WTC11 (cell line): ENCODE results near the gene TANC1. TPM values are rescaled to one million over a fixed set of nuclear protein-coding genes. Genes with fewer than 3 reads are reported as not detected.

Experiments used
- ATAC-seq: fragments of 200-7000 bp; cut with Tn5 transposase; 2 replicates; pipeline ENCODE4 v1.10.0; 2021; ENCODE audit warnings: mild to moderate bottlenecking, moderate library complexity
- CTCF ChIA-PET: fragments of 300-600 bp; sonication (Branson Sonifier 250); formaldehyde crosslinking; loops from one replicate; lab custom pipeline; 2021; ENCODE audit warnings: antibody characterized with exemption; lab: Charles Lee
- POLR2A ChIA-PET: fragments of 350-600 bp; sonication (Branson Sonifier 250); formaldehyde crosslinking; loops from one replicate; lab custom pipeline; 2021; ENCODE audit warnings: antibody characterized with exemption; lab: Charles Lee
- DNase-seq: peaks from one replicate; pipeline ENCODE4 v3.0.0; 2021; ENCODE audit warnings: low spot score
- H3K27ac Mint-ChIP-seq: 2 replicates; pipeline ENCODE4 v1.8.0; 2021; ENCODE audit warnings: mixed read lengths
- H3K27me3 Mint-ChIP-seq: 2 replicates; pipeline ENCODE4 v1.8.0; 2021; ENCODE audit warnings: low read depth, mild to moderate bottlenecking, moderate library complexity, mixed read lengths
- H3K36me3 Mint-ChIP-seq: 2 replicates; pipeline ENCODE4 v1.8.0; 2021; ENCODE audit warnings: mixed read lengths
- H3K4me1 Mint-ChIP-seq: 2 replicates; pipeline ENCODE4 v1.8.0; 2022; ENCODE audit warnings: mixed read lengths
- H3K4me3 Mint-ChIP-seq: 2 replicates; pipeline ENCODE4 v1.8.0; 2021; ENCODE audit warnings: mild to moderate bottlenecking, moderate library complexity, mixed read lengths
- H3K9me3 Mint-ChIP-seq: 2 replicates; pipeline ENCODE4 v1.8.0; 2021; ENCODE audit warnings: mixed read lengths
- AFF4 ChIP-seq: sonication (generic); formaldehyde crosslinking; IDR thresholded peaks from 2 replicates; pipeline ENCODE4 v1.8.1; 2023; ENCODE audit warnings: mild to moderate bottlenecking, missing genetic modification reagents, borderline replicate concordance
- ARID4B ChIP-seq: sonication (generic); formaldehyde crosslinking; IDR thresholded peaks from 2 replicates; pipeline ENCODE4 v1.8.0; 2023; ENCODE audit warnings: missing genetic modification reagents, mild to moderate bottlenecking, borderline replicate concordance
- ATF1 ChIP-seq: sonication (generic); formaldehyde crosslinking; IDR thresholded peaks from 2 replicates; pipeline ENCODE4 v1.8.1; 2023; ENCODE audit warnings: mild to moderate bottlenecking, moderate library complexity, missing genetic modification reagents
- E2F1 ChIP-seq: sonication (generic); formaldehyde crosslinking; IDR thresholded peaks from 2 replicates; pipeline ENCODE4 v1.8.0; 2022; ENCODE audit warnings: mild to moderate bottlenecking, missing genetic modification reagents
- HMGA2 ChIP-seq: fragments of 250-450 bp; sonication (Bioruptor Pico); IDR thresholded peaks from 2 replicates; pipeline ENCODE4 v1.4.0; 2021; ENCODE audit warnings: mild to moderate bottlenecking, moderate library complexity
- HMGXB4 ChIP-seq: sonication (generic); formaldehyde crosslinking; IDR thresholded peaks from 2 replicates; pipeline ENCODE4 v1.8.1; 2023; ENCODE audit warnings: mild to moderate bottlenecking, moderate library complexity, missing genetic modification reagents
- IRF1 ChIP-seq: sonication (generic); formaldehyde crosslinking; IDR thresholded peaks from 2 replicates; pipeline ENCODE4 v1.8.0; 2023; ENCODE audit warnings: missing genetic modification reagents
- IRF2 ChIP-seq: sonication (generic); formaldehyde crosslinking; IDR thresholded peaks from 2 replicates; pipeline ENCODE4 v1.8.0; 2022; ENCODE audit warnings: low read depth, missing genetic modification reagents, borderline replicate concordance
- JUN ChIP-seq: sonication (generic); formaldehyde crosslinking; IDR thresholded peaks from 2 replicates; pipeline ENCODE4 v1.8.0; 2023; ENCODE audit warnings: mild to moderate bottlenecking, missing genetic modification reagents
- PRDM15 ChIP-seq: sonication (generic); formaldehyde crosslinking; IDR thresholded peaks from 2 replicates; pipeline ENCODE4 v1.8.0; 2022; ENCODE audit warnings: missing genetic modification reagents
- PRRX2 ChIP-seq: fragments of 250-450 bp; sonication (Bioruptor Pico); IDR thresholded peaks from 2 replicates; pipeline ENCODE4 v1.8.0; 2021; ENCODE audit warnings: mild to moderate bottlenecking
- SOX15 ChIP-seq: fragments of 250-450 bp; sonication (Bioruptor Pico); IDR thresholded peaks from 2 replicates; pipeline ENCODE4 v1.9.0; 2021; ENCODE audit warnings: mild to moderate bottlenecking
- SP1 ChIP-seq: sonication (generic); formaldehyde crosslinking; conservative IDR thresholded peaks from 2 replicates; pipeline ENCODE4 v1.8.1; 2022; ENCODE audit warnings: missing genetic modification reagents
- TP53 ChIP-seq: sonication (generic); formaldehyde crosslinking; IDR thresholded peaks from 2 replicates; pipeline ENCODE4 v1.8.1; 2023; ENCODE audit warnings: mild to moderate bottlenecking, missing genetic modification reagents
- USF1 ChIP-seq: sonication (generic); formaldehyde crosslinking; IDR thresholded peaks from 2 replicates; pipeline ENCODE4 v1.8.0; 2022; ENCODE audit warnings: mild to moderate bottlenecking, missing genetic modification reagents
- ZMAT4 ChIP-seq: fragments of 250-450 bp; sonication (Bioruptor Pico); IDR thresholded peaks from 2 replicates; pipeline ENCODE4 v1.9.0; 2021; ENCODE audit warnings: mild to moderate bottlenecking
- ZNF121 ChIP-seq: sonication (generic); formaldehyde crosslinking; IDR thresholded peaks from 2 replicates; pipeline ENCODE4 v1.8.0; 2023; ENCODE audit warnings: missing genetic modification reagents
- total RNA-seq: library from RNA; stranded (reverse); gene quantifications from 3 replicates; pipeline ENCODE4 v1.2.3, GENCODE V29; 2021

The TANC1 gene
- total RNA-seq, 1 experiment from 2014 or later = 11.6 TPM

GRCh38 chr2:159017837-159018236 is 49.4 kb downstream of the TANC1 start:
- Mint-ChIP-seq H3K27me3 (peaks cover 8% of the 10 kb centered on the region), H3K4me3 (no peak overlapping the region), H3K27ac (no peak overlapping the region), H3K36me3 (peaks cover 37% of the 10 kb centered on the region), H3K9me3 (peaks cover 38% of the 10 kb centered on the region), H3K4me1 (no peaks in the 10 kb centered on the region)
- TF ChIP-seq IRF2 = no peak
- TF ChIP-seq ATF1 (CRISPR knock-in tag) = no peak
- TF ChIP-seq HMGA2 = no peak
- no peak for TF ChIP-seq JUN (CRISPR knock-in tag)
- TF ChIP-seq TP53 = no peak
- no peak for TF ChIP-seq AFF4 (CRISPR knock-in tag)
- no peak for TF ChIP-seq IRF1
- TF ChIP-seq SP1 = no peak
- no peak for TF ChIP-seq ZNF121
- no peak for TF ChIP-seq HMGXB4 (CRISPR knock-in tag)
- no peak for TF ChIP-seq E2F1 (CRISPR knock-in tag)
- no peak for TF ChIP-seq SOX15 (CRISPR knock-in tag)
- no peak for TF ChIP-seq PRDM15 (CRISPR knock-in tag)
- TF ChIP-seq PRRX2 (CRISPR knock-in tag) = no peak
- TF ChIP-seq ZMAT4 (CRISPR knock-in tag) = no peak
- no peak for TF ChIP-seq USF1 (CRISPR knock-in tag)
- TF ChIP-seq ARID4B = no peak
- POLR2A ChIA-PET = no interaction called here
- CTCF ChIA-PET = no interaction called here
- DNase-seq (no peak), ATAC-seq (no peak)
